Stimulated activated CD8-positive, alpha-beta memory T cell treated with anti-CD3 and anti-CD28 coated beads, Interleukin-15, amount 100 ng/mL, for 48 hours (primary cell): ENCODE data around the gene ZNF254.
"Not testable (repeated sequence)": the region's sequence is repeated elsewhere in the genome, so short reads cannot be mapped to it uniquely, and the experiment has no call there.

Experiments used
- DNase-seq, 2 donors: peaks; one replicate each; pipeline ENCODE4 v3.0.0-alpha.2; 2020; ENCODE audit warnings: low read depth in 2 of 2

ZNF254 gene

GRCh38 chr19:24071078-24071477 is 15.9 kb upstream of the ZNF254 start:
- no peak for DNase-seq

DNA sequence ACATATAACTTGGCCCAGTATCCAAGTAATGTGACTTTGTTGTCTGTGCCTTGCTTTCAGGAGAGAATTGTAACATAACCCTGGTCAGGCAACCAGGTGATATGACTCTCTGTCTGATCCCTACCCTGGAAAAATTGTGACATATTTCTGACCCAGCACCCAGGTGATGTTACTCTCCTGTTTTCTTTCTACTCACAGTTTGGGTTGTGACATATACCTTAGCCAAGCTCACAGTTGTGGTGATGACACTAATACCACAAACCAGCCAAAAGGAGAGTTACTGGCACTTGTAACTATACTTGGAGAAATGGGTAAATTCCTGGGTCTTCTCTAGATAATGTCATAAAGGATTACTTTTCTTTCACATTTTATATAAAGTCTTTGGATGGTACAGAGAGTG is 14.3 kb upstream of the ZNF254 start:
- no peak for DNase-seq

GRCh38 chr19:24073807-24074206 is 13.2 kb upstream of the ZNF254 start:
- DNase-seq = no peak

GRCh38 chr19:24074720-24075454 is 12.1 kb upstream of the ZNF254 start:
- no peak for DNase-seq

- not testable (repeated sequence) for DNase-seq
Measured at GRCh38 chr19:24075530-24075929, 11.5 kb upstream of the ZNF254 start.

GRCh38 chr19:24078680-24079079 is 8.3 kb upstream of the ZNF254 start:
- no peak for DNase-seq

DNA sequence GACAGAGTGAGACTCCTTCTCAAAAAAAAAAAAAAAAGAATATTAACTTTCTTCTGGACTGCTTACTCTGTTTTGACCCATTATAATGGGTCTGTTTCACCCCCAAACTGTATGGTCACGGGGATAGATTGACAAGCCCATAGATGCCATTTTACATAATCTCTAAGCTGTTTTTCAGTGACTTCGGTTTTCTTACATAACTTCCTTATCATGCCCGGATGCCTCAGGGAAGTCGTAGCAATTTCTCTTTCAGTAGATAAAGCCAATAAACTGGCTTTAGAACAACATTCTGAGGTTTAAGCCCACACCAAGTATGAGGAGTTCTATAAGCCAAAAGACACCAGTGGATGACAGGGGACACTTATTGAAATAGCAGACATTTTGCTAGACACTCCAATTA is 5.9 kb upstream of the ZNF254 start:
- no peak for DNase-seq

GRCh38 chr19:24098359-24098758 is 11.4 kb downstream of the ZNF254 start:
- no peak for DNase-seq

GRCh38 chr19:24099829-24100228 is 12.8 kb downstream of the ZNF254 start:
- no peak for DNase-seq

GRCh38 chr19:24100597-24100996 is 13.6 kb downstream of the ZNF254 start:
- DNase-seq = not testable (repeated sequence)

GRCh38 chr19:24101459-24102115 is 14.6 kb downstream of the ZNF254 start:
- no peak for DNase-seq

DNA sequence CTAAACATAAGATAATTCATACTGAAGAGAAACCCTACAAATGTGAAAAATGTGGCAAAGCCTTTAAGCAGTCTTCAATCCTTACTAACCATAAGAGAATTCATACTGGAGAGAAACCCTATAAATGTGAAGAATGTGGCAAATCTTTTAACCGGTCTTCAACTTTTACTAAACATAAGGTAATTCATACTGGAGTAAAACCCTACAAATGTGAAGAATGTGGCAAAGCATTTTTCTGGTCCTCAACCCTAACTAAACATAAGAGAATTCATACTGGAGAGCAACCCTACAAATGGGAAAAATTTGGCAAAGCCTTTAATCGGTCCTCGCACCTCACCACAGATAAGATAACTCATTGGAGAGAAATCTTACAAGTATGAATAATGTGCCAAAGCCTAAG is 40.6 kb downstream of the ZNF254 start:
- DNase-seq = no peak

GRCh38 chr19:24140099-24140498 is 53.1 kb downstream of the ZNF254 start:
- DNase-seq = no peak

GRCh38 chr19:24140591-24140990 is 53.6 kb downstream of the ZNF254 start:
- DNase-seq = no peak

DNA sequence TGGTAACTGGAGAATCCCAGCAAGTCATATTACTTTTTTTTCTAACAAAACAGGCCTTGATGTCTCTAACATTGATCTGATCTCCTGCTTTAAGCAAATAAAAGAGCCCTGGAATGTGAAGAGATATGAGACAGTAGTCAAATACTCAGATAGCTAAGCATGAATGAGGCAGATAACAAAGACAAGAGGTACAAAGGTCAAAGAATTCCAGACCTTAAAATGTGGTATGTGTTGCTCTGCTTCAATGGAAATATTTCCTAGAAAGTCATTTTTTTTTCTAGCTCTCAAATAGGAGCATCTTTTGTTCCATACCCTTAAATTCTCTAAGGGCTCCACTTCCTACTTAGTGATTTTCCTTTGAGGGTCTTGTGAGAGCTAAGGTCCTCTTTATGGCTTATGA is 54.6 kb downstream of the ZNF254 start:
- DNase-seq = no peak

DNA sequence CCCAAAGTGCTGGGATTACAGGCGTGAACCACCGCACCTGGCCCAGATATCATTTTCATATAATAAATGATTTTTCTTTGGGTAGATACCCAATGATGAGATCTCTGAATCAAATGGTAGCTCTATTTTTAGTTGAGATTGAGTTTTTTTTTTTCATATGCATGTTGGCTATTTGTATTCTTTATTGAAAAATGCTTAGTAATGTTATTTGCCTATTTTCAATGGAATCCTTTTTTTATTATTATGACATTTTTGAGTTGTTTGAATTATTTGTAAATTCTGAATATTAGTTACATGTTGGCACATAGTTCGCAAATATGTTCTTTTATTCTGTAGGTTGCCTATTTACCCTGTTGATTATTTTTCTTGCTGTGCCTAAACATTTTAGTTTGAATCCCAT is 55.8 kb downstream of the ZNF254 start:
- DNase-seq = no peak

- DNase-seq = no peak
Measured at GRCh38 chr19:24159707-24160106, 72.7 kb downstream of the ZNF254 start.

DNA sequence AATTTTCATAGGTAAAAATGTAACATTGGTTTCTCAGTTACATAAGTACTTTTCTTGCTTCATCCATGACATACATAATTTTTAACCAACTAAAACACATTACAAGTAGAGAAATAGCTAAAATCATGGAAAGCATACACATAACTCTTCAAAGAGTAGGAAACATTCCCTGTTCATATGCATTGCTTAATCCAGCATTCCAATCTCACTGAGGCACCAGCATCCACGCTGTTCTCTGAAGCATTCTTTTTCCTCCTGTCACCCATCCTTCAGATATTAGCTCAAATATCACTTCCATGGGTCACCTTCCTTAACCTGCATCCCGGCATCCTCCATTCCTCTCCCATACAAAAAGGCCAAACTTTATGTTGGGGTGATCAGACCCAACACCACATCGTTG is 79.1 kb downstream of the ZNF254 start:
- DNase-seq = no peak

DNA sequence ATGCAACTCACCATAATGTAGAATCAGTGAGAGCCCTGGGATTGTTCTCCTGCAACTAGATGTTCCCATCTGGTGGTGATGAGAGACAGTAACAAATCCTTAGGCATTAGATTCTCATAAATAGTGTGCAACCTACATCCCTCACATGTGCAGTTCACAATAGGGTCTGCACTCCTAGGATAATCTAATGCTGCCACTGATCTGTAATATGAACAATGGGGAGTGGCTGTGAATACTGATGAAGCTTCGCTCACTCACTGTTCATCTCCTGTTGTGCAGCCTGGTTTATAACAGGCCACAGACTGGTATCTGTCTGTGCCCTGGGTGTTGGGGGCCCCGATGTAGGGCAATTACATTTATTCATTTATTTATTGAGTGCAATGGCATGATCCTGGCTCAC is 86.9 kb downstream of the ZNF254 start:
- no peak for DNase-seq

GRCh38 chr19:24177686-24178085 is 90.7 kb downstream of the ZNF254 start:
- DNase-seq = no peak

GRCh38 chr19:24178207-24178606 is 91.2 kb downstream of the ZNF254 start:
- DNase-seq = no peak
